Astrocyte (in vitro differentiated cells and primary cell): ENCODE measurements around the gene EID2B. TPM values are rescaled to one million over a fixed set of nuclear protein-coding genes. Genes with fewer than 3 reads are reported as not detected.

Source experiments
- DNase-seq: peaks from one replicate; pipeline ENCODE4 v3.0.0-alpha.2; 2010; ENCODE audit warnings: low read depth
- FAIRE-seq: peaks from 2 replicates; lab custom pipeline; 2011; peaks lifted over from hg19 to GRCh38; lab: Jason Lieb, UNC
- H2AFZ ChIP-seq: 2 replicates; pipeline ENCODE4 v1.6.0; 2012; ENCODE audit warnings: low read depth, low read length, inconsistent platforms
- H3K27ac ChIP-seq: 2 replicates; pipeline ENCODE4 v1.5.1; 2011; ENCODE audit warnings: low read depth, low read length, inconsistent platforms
- H3K27me3 ChIP-seq: 2 replicates; pipeline ENCODE4 v1.6.0; 2011; ENCODE audit warnings: low read length, inconsistent platforms; ENCODE audit not compliant: insufficient read depth
- H3K36me3 ChIP-seq: 2 replicates; pipeline ENCODE4 v1.5.1; 2011; ENCODE audit warnings: low read length, inconsistent platforms; ENCODE audit not compliant: insufficient read depth
- H3K4me1 ChIP-seq: 2 replicates; pipeline ENCODE4 v1.5.1; 2011; ENCODE audit warnings: low read length, inconsistent platforms; ENCODE audit not compliant: insufficient read depth
- H3K4me2 ChIP-seq: 2 replicates; pipeline ENCODE4 v1.6.0; 2012; ENCODE audit warnings: low read length, inconsistent platforms
- H3K4me3 ChIP-seq: 2 replicates; pipeline ENCODE4 v1.5.1; 2011; ENCODE audit warnings: low read depth, mild to moderate bottlenecking, low read length, inconsistent platforms; ENCODE audit not compliant: insufficient read depth
- H3K79me2 ChIP-seq: 2 replicates; pipeline ENCODE4 v1.6.0; 2012; ENCODE audit warnings: mild to moderate bottlenecking, low read length, inconsistent platforms; ENCODE audit not compliant: insufficient read depth
- H3K9ac ChIP-seq: 2 replicates; pipeline ENCODE4 v1.6.0; 2012; ENCODE audit warnings: mild to moderate bottlenecking, low read length, inconsistent platforms
- H3K9me3 ChIP-seq: 2 replicates; pipeline ENCODE4 v1.5.1; 2012; ENCODE audit warnings: low read depth, mild to moderate bottlenecking, low read length, inconsistent platforms; ENCODE audit not compliant: insufficient read depth
- H4K20me1 ChIP-seq: 2 replicates; pipeline ENCODE4 v1.6.0; 2012; ENCODE audit warnings: low read length, inconsistent platforms; ENCODE audit not compliant: insufficient read depth
- H3K27ac Mint-ChIP-seq: one replicate; pipeline ENCODE4 v1.8.0; 2021; ENCODE audit warnings: mild to moderate bottlenecking, mixed read lengths; ENCODE audit not compliant: unreplicated experiment
- H3K27me3 Mint-ChIP-seq: one replicate; pipeline ENCODE4 v1.8.0; 2021; ENCODE audit warnings: low read depth, mixed read lengths; ENCODE audit not compliant: unreplicated experiment
- H3K36me3 Mint-ChIP-seq: one replicate; pipeline ENCODE4 v1.8.0; 2021; ENCODE audit warnings: low read depth, mixed read lengths; ENCODE audit not compliant: unreplicated experiment
- H3K4me1 Mint-ChIP-seq: one replicate; pipeline ENCODE4 v1.8.0; 2021; ENCODE audit warnings: low read depth, mixed read lengths; ENCODE audit not compliant: unreplicated experiment
- H3K4me3 Mint-ChIP-seq: one replicate; pipeline ENCODE4 v1.8.0; 2021; ENCODE audit warnings: mild to moderate bottlenecking, moderate library complexity, mixed read lengths; ENCODE audit not compliant: unreplicated experiment
- H3K9me3 Mint-ChIP-seq: one replicate; pipeline ENCODE4 v1.8.0; 2021; ENCODE audit warnings: mild to moderate bottlenecking, mixed read lengths; ENCODE audit not compliant: unreplicated experiment
- EZH2 ChIP-seq: IDR thresholded peaks from 2 replicates; pipeline ENCODE4 v1.6.1; 2012; ENCODE audit warnings: mild to moderate bottlenecking, low read length, inconsistent platforms; ENCODE audit not compliant: insufficient read depth
- total RNA-seq: library from RNA; stranded (reverse); gene quantifications from 2 replicates; pipeline ENCODE4 v1.2.1, GENCODE V29; 2021
- TF ChIP-seq, protein P1 (sequence below): IDR thresholded peaks from 2 replicates; pipeline ENCODE4 v1.5.1; 2011; ENCODE audit warnings: low read depth, mild to moderate bottlenecking, inconsistent platforms, low read length, moderate library complexity; ENCODE audit not compliant: insufficient read depth

EID2B gene
- total RNA-seq, 1 donor from 2014 or later, result 2.6 TPM

DNA sequence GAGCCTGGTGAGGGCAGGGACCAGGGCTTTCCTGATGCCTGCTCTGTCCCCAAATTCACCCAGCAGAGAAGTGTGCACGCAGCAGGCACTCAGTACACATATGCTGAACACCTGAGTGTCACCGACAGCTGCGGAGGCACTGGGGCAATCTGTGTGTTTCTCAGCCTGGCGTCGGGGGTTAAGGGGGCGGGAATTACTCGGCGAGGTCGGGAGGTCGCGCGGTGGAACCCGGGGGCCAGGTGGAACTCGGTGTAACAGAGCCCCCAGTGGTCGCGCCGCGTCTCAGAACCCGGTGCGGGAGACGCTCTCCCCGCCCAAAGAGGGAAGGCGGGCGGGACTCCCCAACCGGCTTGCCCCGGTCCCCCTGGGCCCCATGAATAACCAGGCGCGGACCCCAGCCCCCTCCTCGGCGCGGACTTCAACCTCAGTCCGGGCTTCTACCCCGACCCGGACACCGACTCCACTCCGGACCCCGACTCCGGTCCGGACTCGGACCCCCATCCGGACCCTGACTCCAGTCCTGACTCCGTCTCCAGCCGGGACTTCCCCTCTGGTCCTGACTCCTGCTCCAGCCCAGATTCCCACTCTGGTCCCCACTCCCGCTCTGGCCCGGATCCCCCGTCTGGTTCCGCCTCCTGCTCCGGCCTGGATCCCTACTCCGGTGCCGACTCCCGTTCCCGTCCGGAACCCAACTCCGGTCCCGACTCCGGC, 17.7 kb downstream of the EID2B start, which contains the start of gene SELENOV:
Gene SELENOV (plus strand): TSS at position 300 of the 711 bp plus-strand sequence. CDS start 74 bp downstream, at position 374.
- no peak for DNase-seq
- Histone ChIP-seq H4K20me1 (no peaks in the 10 kb centered on the region), H3K4me2 (peak within 1 kb of the TSS; percentile 61), H3K4me3 (no peak within 1 kb of the TSS), H2AFZ (peak within 1 kb of the TSS; percentile 60), H3K27me3 (peaks cover 41% of the 10 kb centered on the region), H3K27ac (no peak within 1 kb of the TSS), H3K36me3 (no peaks in the 10 kb centered on the region), H3K9me3 (peaks cover 2% of the 10 kb centered on the region), H3K9ac (no peak within 1 kb of the TSS), H3K4me1 (peaks cover 8% of the 10 kb centered on the region), H3K79me2 (no peaks in the 10 kb centered on the region)
- peaks cover 3% of the 10 kb centered on the region for H3K36me3 Mint-ChIP-seq
- peaks cover 4% of the 10 kb centered on the region for H3K9me3 Mint-ChIP-seq
- TF ChIP-seq EZH2, result peak; percentile 99
- TF ChIP-seq, protein P1, sequence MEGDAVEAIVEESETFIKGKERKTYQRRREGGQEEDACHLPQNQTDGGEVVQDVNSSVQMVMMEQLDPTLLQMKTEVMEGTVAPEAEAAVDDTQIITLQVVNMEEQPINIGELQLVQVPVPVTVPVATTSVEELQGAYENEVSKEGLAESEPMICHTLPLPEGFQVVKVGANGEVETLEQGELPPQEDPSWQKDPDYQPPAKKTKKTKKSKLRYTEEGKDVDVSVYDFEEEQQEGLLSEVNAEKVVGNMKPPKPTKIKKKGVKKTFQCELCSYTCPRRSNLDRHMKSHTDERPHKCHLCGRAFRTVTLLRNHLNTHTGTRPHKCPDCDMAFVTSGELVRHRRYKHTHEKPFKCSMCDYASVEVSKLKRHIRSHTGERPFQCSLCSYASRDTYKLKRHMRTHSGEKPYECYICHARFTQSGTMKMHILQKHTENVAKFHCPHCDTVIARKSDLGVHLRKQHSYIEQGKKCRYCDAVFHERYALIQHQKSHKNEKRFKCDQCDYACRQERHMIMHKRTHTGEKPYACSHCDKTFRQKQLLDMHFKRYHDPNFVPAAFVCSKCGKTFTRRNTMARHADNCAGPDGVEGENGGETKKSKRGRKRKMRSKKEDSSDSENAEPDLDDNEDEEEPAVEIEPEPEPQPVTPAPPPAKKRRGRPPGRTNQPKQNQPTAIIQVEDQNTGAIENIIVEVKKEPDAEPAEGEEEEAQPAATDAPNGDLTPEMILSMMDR, result no peak
- peaks cover 45% of the 10 kb centered on the region for H3K27me3 Mint-ChIP-seq
- H3K4me3 Mint-ChIP-seq, result peak within 1 kb of the TSS; percentile 74
- no peak within 1 kb of the TSS for H3K27ac Mint-ChIP-seq
- FAIRE-seq, result no peak
- no peaks in the 10 kb centered on the region for H3K4me1 Mint-ChIP-seq

DNA sequence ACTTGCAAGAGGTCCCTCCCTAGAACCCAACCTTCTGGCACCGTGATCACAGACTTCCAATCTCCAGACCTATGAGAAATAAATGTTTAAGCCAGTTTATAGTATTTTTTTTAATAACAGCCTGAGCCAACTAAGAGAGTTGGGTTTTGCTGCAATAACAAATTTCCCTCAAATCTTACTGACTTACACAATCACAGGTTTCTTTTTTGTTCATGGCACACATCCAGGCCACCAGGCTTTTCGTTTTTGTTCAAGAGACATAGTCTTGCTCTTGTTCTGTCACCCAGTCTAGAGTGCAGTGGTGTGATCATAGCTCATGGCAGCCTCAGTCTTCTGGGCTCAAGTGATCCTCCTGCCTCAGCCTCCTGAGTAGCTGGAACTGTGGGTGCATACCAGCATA, 19.7 kb downstream of the EID2B start:
- H3K36me3 Mint-ChIP-seq, result peaks cover 6% of the 10 kb centered on the region
- H3K4me3 Mint-ChIP-seq, result no peak overlapping the region
- no peaks in the 10 kb centered on the region for H3K4me1 Mint-ChIP-seq
- TF ChIP-seq, protein P1, result no peak
- no peak for TF ChIP-seq EZH2
- no peak overlapping the region for H3K4me2 ChIP-seq
- no peak overlapping the region for H3K27ac Mint-ChIP-seq
- H3K27ac ChIP-seq, result no peak overlapping the region
- H3K36me3 ChIP-seq, result no peaks in the 10 kb centered on the region
- H3K27me3 Mint-ChIP-seq, result peaks cover 57% of the 10 kb centered on the region
- H3K9ac ChIP-seq, result no peak overlapping the region
- peaks cover 2% of the 10 kb centered on the region for H3K9me3 ChIP-seq
- no peaks in the 10 kb centered on the region for H4K20me1 ChIP-seq
- peaks cover 8% of the 10 kb centered on the region for H3K4me1 ChIP-seq
- no peak for FAIRE-seq
- H3K9me3 Mint-ChIP-seq, result peaks cover 4% of the 10 kb centered on the region
- no peak for DNase-seq
- H3K79me2 ChIP-seq, result no peaks in the 10 kb centered on the region
- no peak overlapping the region for H3K4me3 ChIP-seq
- H3K27me3 ChIP-seq, result peaks cover 41% of the 10 kb centered on the region
- no peak overlapping the region for H2AFZ ChIP-seq

GRCh38 chr19:39509233-39509632, 23.4 kb downstream of the EID2B start:
- FAIRE-seq (no peak), DNase-seq (no peak)
- TF ChIP-seq EZH2, result no peak
- Histone ChIP-seq H4K20me1 (no peaks in the 10 kb centered on the region), H3K27ac (no peak overlapping the region), H3K27me3 (peaks cover 17% of the 10 kb centered on the region), H3K4me2 (no peak overlapping the region), H3K79me2 (no peaks in the 10 kb centered on the region), H3K4me3 (no peak overlapping the region), H3K36me3 (no peaks in the 10 kb centered on the region), H2AFZ (no peak overlapping the region), H3K4me1 (peaks cover 3% of the 10 kb centered on the region), H3K9me3 (no peaks in the 10 kb centered on the region), H3K9ac (no peak overlapping the region)
- H3K36me3 Mint-ChIP-seq, result peaks cover 3% of the 10 kb centered on the region
- H3K9me3 Mint-ChIP-seq, result no peaks in the 10 kb centered on the region
- no peak overlapping the region for H3K27ac Mint-ChIP-seq
- H3K4me3 Mint-ChIP-seq, result no peak overlapping the region
- H3K4me1 Mint-ChIP-seq, result no peaks in the 10 kb centered on the region
- H3K27me3 Mint-ChIP-seq, result peaks cover 57% of the 10 kb centered on the region
